Progenitor cell of endocrine pancreas (in vitro differentiated cells): ENCODE data around the gene TPTE. TPM values are rescaled to one million over a fixed set of nuclear protein-coding genes. Genes with fewer than 3 reads are reported as not detected.
"Not testable (repeated sequence)": the region's sequence is repeated elsewhere in the genome, so short reads cannot be mapped to it uniquely, and the experiment has no call there.

ENCODE experiments used
- DNase-seq: peaks from one replicate; pipeline ENCODE4 v3.0.0; 2021; ENCODE audit warnings: low spot score; ENCODE audit not compliant: unreplicated experiment
- H3K27ac Mint-ChIP-seq: 2 replicates; pipeline ENCODE4 v1.8.0; 2021; ENCODE audit warnings: mild to moderate bottlenecking, moderate library complexity, mixed read lengths
- H3K27me3 Mint-ChIP-seq: 2 replicates; pipeline ENCODE4 v1.8.0; 2021; ENCODE audit warnings: mixed read lengths
- H3K36me3 Mint-ChIP-seq: 2 replicates; pipeline ENCODE4 v1.8.0; 2022; ENCODE audit warnings: mixed read lengths; ENCODE audit not compliant: insufficient read depth
- H3K4me1 Mint-ChIP-seq: 2 replicates; pipeline ENCODE4 v1.8.0; 2021; ENCODE audit warnings: low read depth, mixed read lengths
- H3K4me3 Mint-ChIP-seq: 2 replicates; pipeline ENCODE4 v1.8.0; 2021; ENCODE audit warnings: low read depth, mild to moderate bottlenecking, moderate library complexity, mixed read lengths
- H3K9me3 Mint-ChIP-seq: 2 replicates; pipeline ENCODE4 v1.8.0; 2021; ENCODE audit warnings: low read depth, mixed read lengths
- total RNA-seq: library from RNA; stranded (reverse); gene quantifications from 2 replicates; pipeline ENCODE4 v1.2.1, GENCODE V29; 2021
- TF ChIP-seq, protein P1 (sequence below): fragments of 200-600 bp; sonication (generic); IDR thresholded peaks from one replicate; pipeline ENCODE4 v1.5.0; 2021; ENCODE audit warnings: antibody characterized with exemption, mild to moderate bottlenecking; ENCODE audit not compliant: unreplicated experiment

The TPTE gene
- total RNA-seq, 1 donor from 2014 or later = not detected

DNA sequence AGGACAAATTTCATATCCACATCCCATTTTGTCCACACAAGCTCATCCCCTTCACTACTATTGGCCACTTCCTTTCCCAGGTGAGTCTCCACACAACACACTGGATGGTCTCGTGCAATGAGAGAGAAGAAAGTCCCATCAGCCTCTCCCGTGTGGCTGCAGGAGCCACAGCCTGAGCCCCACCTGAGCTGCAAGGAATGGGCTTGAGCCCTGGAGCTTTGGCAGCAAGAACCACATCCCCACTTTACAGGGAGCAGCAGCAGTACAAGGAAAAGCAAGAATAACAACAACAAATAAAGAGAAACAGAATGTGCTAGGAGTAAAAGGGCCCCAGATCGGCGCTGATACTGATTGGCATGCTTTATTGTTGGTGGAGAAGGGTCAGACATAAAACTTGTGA is 117.7 kb downstream of the TPTE start:
- TF ChIP-seq, protein P1, sequence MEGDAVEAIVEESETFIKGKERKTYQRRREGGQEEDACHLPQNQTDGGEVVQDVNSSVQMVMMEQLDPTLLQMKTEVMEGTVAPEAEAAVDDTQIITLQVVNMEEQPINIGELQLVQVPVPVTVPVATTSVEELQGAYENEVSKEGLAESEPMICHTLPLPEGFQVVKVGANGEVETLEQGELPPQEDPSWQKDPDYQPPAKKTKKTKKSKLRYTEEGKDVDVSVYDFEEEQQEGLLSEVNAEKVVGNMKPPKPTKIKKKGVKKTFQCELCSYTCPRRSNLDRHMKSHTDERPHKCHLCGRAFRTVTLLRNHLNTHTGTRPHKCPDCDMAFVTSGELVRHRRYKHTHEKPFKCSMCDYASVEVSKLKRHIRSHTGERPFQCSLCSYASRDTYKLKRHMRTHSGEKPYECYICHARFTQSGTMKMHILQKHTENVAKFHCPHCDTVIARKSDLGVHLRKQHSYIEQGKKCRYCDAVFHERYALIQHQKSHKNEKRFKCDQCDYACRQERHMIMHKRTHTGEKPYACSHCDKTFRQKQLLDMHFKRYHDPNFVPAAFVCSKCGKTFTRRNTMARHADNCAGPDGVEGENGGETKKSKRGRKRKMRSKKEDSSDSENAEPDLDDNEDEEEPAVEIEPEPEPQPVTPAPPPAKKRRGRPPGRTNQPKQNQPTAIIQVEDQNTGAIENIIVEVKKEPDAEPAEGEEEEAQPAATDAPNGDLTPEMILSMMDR = no peak

DNA sequence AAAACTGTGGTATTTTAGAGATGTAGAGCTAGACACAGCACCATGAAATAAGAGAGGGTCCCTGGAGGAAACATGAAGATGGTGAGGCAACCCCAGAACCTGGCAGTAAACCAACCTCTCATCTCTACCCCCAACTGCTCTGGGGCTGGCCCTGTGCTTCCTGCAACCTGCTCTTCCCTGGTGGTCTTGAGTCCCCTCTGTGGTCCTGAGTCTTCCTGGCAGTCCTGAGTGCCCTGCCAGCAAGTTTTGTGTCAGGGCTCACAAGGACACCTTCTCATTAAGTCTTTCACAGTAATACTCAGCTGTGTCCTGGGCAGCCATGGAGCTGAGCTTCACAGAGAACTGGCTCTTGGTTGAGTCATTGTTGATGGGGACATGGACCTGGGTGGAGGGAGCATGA is 118.4 kb downstream of the TPTE start:
- not testable (repeated sequence) for H3K27me3 Mint-ChIP-seq, H3K4me1 Mint-ChIP-seq

More for the DNA sequence above, 117.7 kb downstream of the TPTE start:
- H3K4me3 Mint-ChIP-seq = no peak overlapping the region
- no peak overlapping the region for H3K27ac Mint-ChIP-seq
- no peaks in the 10 kb centered on the region for H3K36me3 Mint-ChIP-seq
- DNase-seq = no peak
- no peaks in the 10 kb centered on the region for H3K4me1 Mint-ChIP-seq
- no peaks in the 10 kb centered on the region for H3K9me3 Mint-ChIP-seq
- H3K27me3 Mint-ChIP-seq = no peaks in the 10 kb centered on the region

DNA sequence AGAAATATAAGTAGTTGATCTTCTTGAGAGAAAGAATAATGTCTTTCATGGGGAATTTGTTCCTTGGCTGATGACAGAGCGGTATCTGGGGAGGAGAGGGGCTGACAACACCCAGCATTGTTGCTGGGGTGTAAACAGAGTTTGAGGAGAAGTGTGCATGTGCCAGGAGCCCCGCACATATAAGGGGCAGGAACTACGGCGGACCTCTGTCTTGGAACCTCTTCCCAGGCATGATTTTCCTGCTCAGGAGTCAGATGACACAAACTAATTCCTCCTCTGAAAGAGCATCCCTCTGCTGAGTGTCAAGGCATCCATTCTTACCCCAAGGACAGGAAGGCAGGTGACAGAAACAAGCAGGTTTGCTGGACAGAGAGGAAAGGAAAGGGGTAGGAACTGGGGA is 119.1 kb downstream of the TPTE start:
- H3K27ac Mint-ChIP-seq = no peak overlapping the region
- no peaks in the 10 kb centered on the region for H3K4me1 Mint-ChIP-seq
- H3K27me3 Mint-ChIP-seq = no peaks in the 10 kb centered on the region
- no peaks in the 10 kb centered on the region for H3K9me3 Mint-ChIP-seq
- no peak for DNase-seq
- H3K36me3 Mint-ChIP-seq = no peaks in the 10 kb centered on the region
- TF ChIP-seq, protein P1 = no peak
- no peak overlapping the region for H3K4me3 Mint-ChIP-seq

More for the DNA sequence above, 118.4 kb downstream of the TPTE start:
- not testable (repeated sequence) for H3K27ac Mint-ChIP-seq, DNase-seq, H3K36me3 Mint-ChIP-seq, H3K4me3 Mint-ChIP-seq, H3K9me3 Mint-ChIP-seq

DNA sequence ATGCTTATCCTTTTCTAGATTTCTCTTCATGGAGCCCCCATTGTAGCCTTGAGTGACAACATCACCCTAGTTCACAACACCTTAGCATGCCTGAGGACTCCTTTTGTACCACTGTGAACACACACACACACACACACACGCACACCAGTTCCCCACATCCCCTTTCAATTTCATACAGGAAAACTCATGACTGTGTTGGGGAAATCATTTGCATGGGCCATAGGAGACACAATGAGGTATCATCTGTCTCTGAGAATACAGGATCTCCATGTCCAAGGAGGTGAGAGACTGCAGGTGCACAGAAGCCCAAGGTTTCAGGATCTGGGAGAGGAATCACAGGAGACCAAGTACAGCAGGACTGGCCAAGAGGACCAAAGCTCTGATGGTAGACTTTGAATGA is 119.7 kb downstream of the TPTE start:
- TF ChIP-seq, protein P1 = no peak
- no peak overlapping the region for H3K27ac Mint-ChIP-seq
- no peak for DNase-seq

DNA sequence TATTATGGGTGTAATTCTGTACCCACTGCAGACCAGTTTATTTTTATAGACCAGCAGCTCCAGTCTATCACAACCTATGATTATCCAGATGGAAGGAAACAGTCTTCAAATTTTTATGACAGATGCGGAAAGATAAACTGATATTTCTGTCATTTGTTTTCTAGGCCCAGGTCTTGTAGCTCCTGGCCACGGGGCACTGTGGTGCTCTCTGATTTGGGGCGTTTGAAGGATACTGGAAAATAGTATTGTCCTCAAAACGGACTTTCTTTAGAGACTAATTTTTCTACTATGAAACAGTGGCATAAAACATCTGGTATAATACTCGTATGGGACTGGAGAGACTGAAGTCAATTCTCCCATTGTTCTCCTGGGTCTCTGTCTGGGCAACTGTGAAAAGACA is 124.3 kb downstream of the TPTE start:
- not testable (repeated sequence) for H3K36me3 Mint-ChIP-seq, H3K27me3 Mint-ChIP-seq, H3K4me1 Mint-ChIP-seq, DNase-seq, H3K27ac Mint-ChIP-seq, H3K4me3 Mint-ChIP-seq
- H3K9me3 Mint-ChIP-seq = peaks cover 27% of the 10 kb centered on the region

More for the DNA sequence above, 119.7 kb downstream of the TPTE start:
- Mint-ChIP-seq H3K27me3 (no peaks in the 10 kb centered on the region), H3K36me3 (no peaks in the 10 kb centered on the region), H3K4me3 (no peak overlapping the region), H3K9me3 (no peaks in the 10 kb centered on the region), H3K4me1 (no peaks in the 10 kb centered on the region)

DNA sequence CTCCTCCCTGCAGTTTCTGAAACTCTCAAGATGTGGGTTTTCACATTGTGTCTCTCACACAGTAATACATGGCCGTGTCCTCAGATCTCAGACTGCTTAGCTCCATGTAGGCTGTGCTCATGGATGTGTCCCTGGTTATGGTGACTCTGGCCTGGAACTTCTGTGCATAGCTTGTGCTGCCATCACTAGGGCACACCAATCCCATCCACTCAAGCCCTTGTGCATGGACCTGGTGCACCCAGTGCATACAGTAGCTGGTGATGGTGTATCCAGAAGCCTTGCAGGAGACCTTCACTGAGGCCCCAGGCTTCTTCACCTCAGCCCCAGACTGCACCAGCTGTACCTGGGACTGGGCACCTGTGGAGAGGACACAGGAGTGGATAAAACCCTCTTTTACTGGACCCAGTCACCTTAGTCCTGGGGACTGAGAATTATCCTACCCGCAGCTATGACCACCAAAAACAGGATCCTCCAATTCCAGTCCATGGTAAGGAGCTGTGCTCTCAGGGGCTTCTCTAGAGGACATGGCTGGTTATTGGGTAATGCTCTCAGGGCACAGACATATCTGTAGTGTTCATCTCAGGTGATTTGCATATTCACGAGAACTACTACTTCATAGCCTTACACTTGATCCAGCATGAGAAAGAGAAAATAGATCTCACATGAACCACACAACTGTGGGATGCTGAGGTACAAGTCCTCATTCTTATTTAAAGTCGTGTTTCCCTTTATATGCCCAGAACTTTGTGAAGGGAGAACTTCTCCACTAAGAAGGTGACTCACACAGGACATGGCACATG is 128.2 kb downstream of the TPTE start:
- H3K9me3 Mint-ChIP-seq = peaks cover 27% of the 10 kb centered on the region
- not testable (repeated sequence) for H3K27ac Mint-ChIP-seq, H3K4me1 Mint-ChIP-seq, H3K36me3 Mint-ChIP-seq, H3K27me3 Mint-ChIP-seq, H3K4me3 Mint-ChIP-seq, DNase-seq

DNA sequence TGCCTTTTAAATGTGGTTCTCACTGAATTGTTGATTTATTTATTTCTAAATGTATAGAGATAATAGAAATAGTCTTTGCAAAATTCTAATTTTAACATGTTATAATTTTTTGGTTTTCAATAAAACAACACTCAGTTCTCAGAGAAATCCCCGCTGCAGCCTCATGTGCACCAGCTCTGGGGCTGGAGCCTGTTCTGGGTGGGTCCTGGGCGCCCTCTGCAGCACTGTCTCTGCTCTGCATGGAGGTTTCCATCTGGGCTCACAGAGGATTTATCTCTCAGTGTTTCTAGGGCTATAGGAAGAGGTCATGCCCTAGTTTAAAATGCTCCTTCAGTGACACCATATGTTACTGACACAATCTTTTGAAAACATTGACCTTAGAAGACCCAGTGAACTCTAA is 128.9 kb downstream of the TPTE start:
- H3K27ac Mint-ChIP-seq, H3K27me3 Mint-ChIP-seq, DNase-seq, H3K4me3 Mint-ChIP-seq, H3K36me3 Mint-ChIP-seq, H3K4me1 Mint-ChIP-seq: not testable (repeated sequence)
- H3K9me3 Mint-ChIP-seq = peaks cover 27% of the 10 kb centered on the region
